Tibial artery (tissue), 4 donors: ENCODE results near the gene CWC15.

Experiments
- DNase-seq, 2 donors: peaks; one replicate each; pipeline ENCODE4 v3.0.0-alpha.2; 2019
- H3K27ac ChIP-seq, 2 donors: fragments of 200-600 bp; sonication (generic) in 1 of 2; 1 replicate in 1 of 2; 2 replicates in 1 of 2; pipeline ENCODE4 v1.5.1; 2018 to 2019; ENCODE audit warnings: mild to moderate bottlenecking in 1 of 2
- H3K27me3 ChIP-seq, 2 donors: fragments of 200-600 bp; sonication (generic) in 1 of 2; one replicate each; pipeline versions ENCODE4 v1.5.1 to v1.6.0; 2016 to 2019
- H3K36me3 ChIP-seq, 3 donors: fragments of 200-600 bp; sonication (generic) in 2 of 3; one replicate each; pipeline ENCODE4 v1.5.1; 2016 to 2019; ENCODE audit warnings: mild to moderate bottlenecking in 2 of 3
- H3K4me1 ChIP-seq, 4 donors: fragments of 200-600 bp; sonication (generic) in 2 of 4; 1 replicate in 3 of 4; 2 replicates in 1 of 4; pipeline ENCODE4 v1.5.1; 2016 to 2019
- H3K4me3 ChIP-seq, 2 donors: fragments of 200-600 bp; sonication (generic) in 1 of 2; 1 replicate in 1 of 2; 2 replicates in 1 of 2; pipeline ENCODE4 v1.5.1; 2018 to 2019; ENCODE audit warnings: mild to moderate bottlenecking in 2 of 2
- H3K9me3 ChIP-seq, 3 donors: fragments of 200-600 bp; sonication (generic) in 1 of 3; one replicate each; pipeline ENCODE4 v1.5.1; 2016 to 2019
- intact Hi-C: fragments of 100-400 bp; cut with DNase I; formaldehyde crosslinking; loops from one replicate; pipeline ENCODE4 v1.15.0; 2023; ENCODE audit warnings: low total_unique reads
- TF ChIP-seq, protein P1 (sequence below), 2 experiments: fragments of 200-600 bp in 1 of 2; fragments of 450-650 bp in 1 of 2; IDR thresholded peaks; one replicate each; pipeline ENCODE4 v1.5.1; 2017 to 2019; ENCODE audit warnings: antibody characterized with exemption in 2 of 2, mild to moderate bottlenecking in 1 of 2, moderate library complexity in 1 of 2

The CWC15 gene

DNA sequence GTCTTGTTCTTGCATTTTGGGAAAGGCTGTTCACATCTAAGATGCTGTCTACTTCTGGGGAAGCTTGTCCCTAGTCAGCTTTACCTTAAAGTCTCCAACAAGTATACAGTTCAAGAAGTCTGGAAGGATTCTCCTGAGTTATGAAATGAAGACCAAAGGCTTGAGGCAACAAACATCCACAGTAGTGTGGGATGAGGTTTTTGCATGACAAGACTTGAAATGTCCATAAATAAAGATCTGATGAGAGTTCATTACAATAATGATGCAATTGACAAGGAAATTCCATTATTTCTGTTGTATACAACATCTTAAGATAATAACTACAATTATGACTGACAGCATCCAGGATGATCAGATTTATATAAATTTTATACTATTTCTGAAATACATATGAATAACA is 30.4 kb upstream of the CWC15 start:
- Histone ChIP-seq H3K36me3 (peaks cover 0 to under 1% (median 0%) of the 10 kb centered on the region in 3 donors), H3K27me3 (no peaks in the 10 kb centered on the region), H3K4me1 (no peaks in the 10 kb centered on the region), H3K4me3 (no peak overlapping the region), H3K9me3 (peaks cover 0 to 3% (median 3%) of the 10 kb centered on the region in 3 donors), H3K27ac (no peak overlapping the region)
- TF ChIP-seq, protein P1, sequence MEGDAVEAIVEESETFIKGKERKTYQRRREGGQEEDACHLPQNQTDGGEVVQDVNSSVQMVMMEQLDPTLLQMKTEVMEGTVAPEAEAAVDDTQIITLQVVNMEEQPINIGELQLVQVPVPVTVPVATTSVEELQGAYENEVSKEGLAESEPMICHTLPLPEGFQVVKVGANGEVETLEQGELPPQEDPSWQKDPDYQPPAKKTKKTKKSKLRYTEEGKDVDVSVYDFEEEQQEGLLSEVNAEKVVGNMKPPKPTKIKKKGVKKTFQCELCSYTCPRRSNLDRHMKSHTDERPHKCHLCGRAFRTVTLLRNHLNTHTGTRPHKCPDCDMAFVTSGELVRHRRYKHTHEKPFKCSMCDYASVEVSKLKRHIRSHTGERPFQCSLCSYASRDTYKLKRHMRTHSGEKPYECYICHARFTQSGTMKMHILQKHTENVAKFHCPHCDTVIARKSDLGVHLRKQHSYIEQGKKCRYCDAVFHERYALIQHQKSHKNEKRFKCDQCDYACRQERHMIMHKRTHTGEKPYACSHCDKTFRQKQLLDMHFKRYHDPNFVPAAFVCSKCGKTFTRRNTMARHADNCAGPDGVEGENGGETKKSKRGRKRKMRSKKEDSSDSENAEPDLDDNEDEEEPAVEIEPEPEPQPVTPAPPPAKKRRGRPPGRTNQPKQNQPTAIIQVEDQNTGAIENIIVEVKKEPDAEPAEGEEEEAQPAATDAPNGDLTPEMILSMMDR (IDR thresholded peaks at IDR 0.05) = no peak
- intact Hi-C loops = no loop called here
- DNase-seq = no peak

DNA sequence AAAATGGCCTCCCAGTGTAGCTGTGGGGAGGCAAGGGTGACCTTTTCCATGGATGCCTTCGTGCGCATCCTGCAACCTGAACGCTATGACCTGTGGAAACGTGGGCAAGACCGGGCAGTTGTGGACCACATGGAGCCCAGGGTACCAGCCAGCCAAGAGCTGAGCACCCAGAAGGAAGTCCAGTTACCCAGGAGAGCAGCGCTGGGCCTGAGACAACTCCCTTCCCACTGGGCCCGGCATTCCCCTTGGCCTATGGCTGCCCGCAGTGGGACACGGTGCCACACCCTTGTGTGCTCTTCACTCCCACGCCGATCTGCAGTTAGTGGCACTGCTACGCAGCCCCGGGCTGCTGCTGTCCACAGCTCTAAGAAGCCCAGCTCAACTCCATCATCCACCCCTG is 24.9 kb upstream of the CWC15 start:
- TF ChIP-seq, protein P1 (IDR thresholded peaks at IDR 0.05) = no peak
- no peak overlapping the region for H3K27ac ChIP-seq
- H3K36me3 ChIP-seq = peaks cover 0 to 7% (median 0%) of the 10 kb centered on the region in 3 donors

DNA sequence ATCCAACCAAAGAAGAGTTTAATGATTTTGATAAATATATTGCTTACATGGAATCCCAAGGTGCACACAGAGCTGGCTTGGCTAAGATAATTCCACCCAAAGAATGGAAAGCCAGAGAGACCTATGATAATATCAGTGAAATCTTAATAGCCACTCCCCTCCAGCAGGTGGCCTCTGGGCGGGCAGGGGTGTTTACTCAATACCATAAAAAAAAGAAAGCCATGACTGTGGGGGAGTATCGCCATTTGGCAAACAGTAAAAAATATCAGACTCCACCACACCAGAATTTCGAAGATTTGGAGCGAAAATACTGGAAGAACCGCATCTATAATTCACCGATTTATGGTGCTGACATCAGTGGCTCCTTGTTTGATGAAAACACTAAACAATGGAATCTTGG is 24.1 kb upstream of the CWC15 start:
- TF ChIP-seq, protein P1 (IDR thresholded peaks at IDR 0.05) = no peak
- H3K4me1 ChIP-seq = no peaks in the 10 kb centered on the region
- intact Hi-C loops = no loop called here
- no peaks in the 10 kb centered on the region for H3K9me3 ChIP-seq
- DNase-seq = no peak
- no peak overlapping the region for H3K27ac ChIP-seq
- H3K27me3 ChIP-seq = no peaks in the 10 kb centered on the region
- no peak overlapping the region for H3K4me3 ChIP-seq
- H3K36me3 ChIP-seq = peaks cover 0 to 7% (median 0%) of the 10 kb centered on the region in 3 donors

More for the DNA sequence above, 24.9 kb upstream of the CWC15 start:
- Histone ChIP-seq H3K9me3 (no peaks in the 10 kb centered on the region), H3K4me3 (no peak overlapping the region), H3K27me3 (no peaks in the 10 kb centered on the region), H3K4me1 (no peaks in the 10 kb centered on the region)
- intact Hi-C loops = no loop called here
- no peak for DNase-seq

DNA sequence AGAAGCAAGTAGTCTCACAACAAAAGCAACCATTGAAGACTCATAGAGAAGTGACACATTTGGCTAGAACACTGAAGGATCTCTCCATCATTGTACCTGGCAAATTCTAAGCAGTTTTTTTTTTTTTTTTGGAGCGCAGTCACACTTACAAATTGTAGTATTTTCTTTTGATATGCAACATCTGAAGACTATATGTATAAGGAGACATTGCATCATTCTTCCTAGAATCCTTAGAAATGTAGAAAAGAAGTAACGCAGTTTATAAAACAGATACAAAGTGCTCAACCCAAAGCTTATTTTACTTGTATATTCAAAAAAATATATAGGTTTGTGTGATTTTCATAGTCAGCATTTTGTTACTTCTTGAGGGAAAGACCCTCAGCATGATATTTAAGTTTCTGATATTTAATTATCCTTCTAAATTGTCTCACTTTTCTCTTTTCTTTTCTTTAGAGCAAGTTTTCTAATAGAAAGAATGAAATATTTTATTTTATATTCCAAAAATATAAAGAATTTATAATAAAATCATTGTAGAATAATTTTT is 20.1 kb upstream of the CWC15 start:
- H3K36me3 ChIP-seq = peaks cover 0 to 4% (median 0%) of the 10 kb centered on the region in 3 donors
- intact Hi-C loops = no loop called here
- H3K27ac ChIP-seq = no peak overlapping the region
- TF ChIP-seq, protein P1 (IDR thresholded peaks at IDR 0.05) = no peak
- H3K4me1 ChIP-seq = no peaks in the 10 kb centered on the region
- no peak overlapping the region for H3K4me3 ChIP-seq
- DNase-seq = no peak
- no peaks in the 10 kb centered on the region for H3K9me3 ChIP-seq
- H3K27me3 ChIP-seq = no peaks in the 10 kb centered on the region

DNA sequence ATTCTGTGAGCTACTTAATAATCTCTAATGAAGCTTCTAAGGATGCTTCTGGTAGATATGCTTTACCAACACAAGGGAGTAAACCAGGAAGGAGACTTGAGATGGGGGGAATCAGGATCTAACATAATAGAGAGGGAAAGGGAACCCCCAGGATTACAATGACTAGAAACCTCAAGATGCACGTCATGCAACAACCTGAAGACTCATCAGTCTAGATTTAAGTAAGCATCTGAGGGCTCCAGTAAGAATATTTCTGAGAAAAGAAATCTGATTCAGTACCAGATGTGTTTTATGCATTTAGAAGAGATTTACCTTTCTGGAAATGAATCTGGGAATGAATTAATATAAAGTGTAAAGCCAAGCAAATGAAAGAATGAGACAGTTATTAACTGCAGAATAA is 15.4 kb upstream of the CWC15 start:
- TF ChIP-seq, protein P1 (IDR thresholded peaks at IDR 0.05) = no peak
- Histone ChIP-seq H3K9me3 (no peaks in the 10 kb centered on the region), H3K4me1 (no peaks in the 10 kb centered on the region), H3K4me3 (no peak overlapping the region), H3K27me3 (no peaks in the 10 kb centered on the region), H3K27ac (no peak overlapping the region), H3K36me3 (no peaks in the 10 kb centered on the region)
- intact Hi-C loops = loop anchor here (10.0 kb wide), 1 partner anchor 66 kb away; no protein-coding TSS in a partner anchor
- no peak for DNase-seq

DNA sequence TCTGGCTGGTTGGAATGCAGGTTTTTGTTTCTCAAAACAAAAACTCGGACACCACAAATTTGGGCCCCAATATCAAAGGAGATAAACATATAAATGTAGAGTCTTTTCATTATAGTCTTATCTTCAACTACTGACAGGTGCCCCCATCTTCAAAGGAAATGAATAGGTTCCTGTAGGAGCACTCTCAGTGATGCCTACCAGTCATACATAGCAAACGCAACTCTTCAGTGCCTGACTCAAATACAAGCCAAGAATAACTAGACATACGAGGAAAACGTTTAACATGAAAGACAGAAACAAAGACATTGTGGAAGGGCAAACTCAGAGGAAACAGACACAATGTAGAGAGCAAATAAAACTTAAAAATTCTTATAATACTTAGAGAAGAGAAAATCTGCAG is 14.0 kb upstream of the CWC15 start:
- TF ChIP-seq, protein P1 (IDR thresholded peaks at IDR 0.05) = no peak
- DNase-seq = no peak
- intact Hi-C loops = loop anchor here (10.0 kb wide), 1 partner anchor 67 kb away; no protein-coding TSS in a partner anchor
- H3K4me1 ChIP-seq = no peaks in the 10 kb centered on the region
- H3K27ac ChIP-seq = no peak overlapping the region
- no peaks in the 10 kb centered on the region for H3K27me3 ChIP-seq
- H3K4me3 ChIP-seq = no peak overlapping the region
- H3K9me3 ChIP-seq = no peaks in the 10 kb centered on the region
- H3K36me3 ChIP-seq = no peaks in the 10 kb centered on the region
